ENCODE results near the gene HSD17B2.

HSD17B2 gene

GRCh38 chr16:82041542-82041941 is 6.5 kb downstream of the HSD17B2 start:
- TF ChIP-seq TCF4 (CRISPR knock-in tag; IDR thresholded peaks at IDR 0.05; ENCODE audit: borderline replicate concordance) (no peak), ZNF8 (CRISPR knock-in tag; IDR thresholded peaks at IDR 0.05) (no peak), ZNF565 (CRISPR knock-in tag; conservative IDR thresholded peaks at IDR 0.05; ENCODE audit: low read depth) (no peak), TOX (CRISPR knock-in tag; IDR thresholded peaks at IDR 0.05; ENCODE audit: borderline replicate concordance) (no peak), RARB (CRISPR knock-in tag; IDR thresholded peaks at IDR 0.05) (no peak), ESRRG (CRISPR knock-in tag; IDR thresholded peaks at IDR 0.05) (no peak), POU6F1 (CRISPR knock-in tag; IDR thresholded peaks at IDR 0.05; ENCODE audit: borderline replicate concordance, low read depth) (no peak), ZFP3 (CRISPR knock-in tag; IDR thresholded peaks at IDR 0.05) (no peak), ZC3H10 (CRISPR knock-in tag; IDR thresholded peaks at IDR 0.05) (no peak), ISL1 (CRISPR knock-in tag; IDR thresholded peaks at IDR 0.05) (no peak), TSHZ2 (CRISPR knock-in tag; IDR thresholded peaks at IDR 0.05) (no peak), CREB5 (CRISPR knock-in tag; IDR thresholded peaks at IDR 0.05; ENCODE audit: low read depth) (no peak)

GRCh38 chr16:82042144-82042543 is 7.1 kb downstream of the HSD17B2 start:
- no peak for ATAC-seq

More at GRCh38 chr16:82041542-82041941, 6.5 kb downstream of the HSD17B2 start:
- ATAC-seq = no peak

More at GRCh38 chr16:82042144-82042543, 7.1 kb downstream of the HSD17B2 start:
- TF ChIP-seq ZFP3 (CRISPR knock-in tag; IDR thresholded peaks at IDR 0.05) (no peak), GLIS3 (CRISPR knock-in tag; IDR thresholded peaks at IDR 0.05) (no peak), ISL1 (CRISPR knock-in tag; IDR thresholded peaks at IDR 0.05) (no peak), ZNF70 (CRISPR knock-in tag; IDR thresholded peaks at IDR 0.05) (no peak), POU6F1 (CRISPR knock-in tag; IDR thresholded peaks at IDR 0.05; ENCODE audit: borderline replicate concordance, low read depth) (no peak), CSDC2 (CRISPR knock-in tag; IDR thresholded peaks at IDR 0.05) (no peak), ZNF565 (CRISPR knock-in tag; conservative IDR thresholded peaks at IDR 0.05; ENCODE audit: low read depth) (no peak), PPARA (CRISPR knock-in tag; IDR thresholded peaks at IDR 0.05; ENCODE audit: borderline replicate concordance) (no peak), ZC3H10 (CRISPR knock-in tag; IDR thresholded peaks at IDR 0.05) (no peak), BACH2 (CRISPR knock-in tag; IDR thresholded peaks at IDR 0.05; ENCODE audit: borderline replicate concordance) (no peak), ARNTL (CRISPR knock-in tag; IDR thresholded peaks at IDR 0.05; ENCODE audit: borderline replicate concordance, low read depth) (no peak), ESRRG (CRISPR knock-in tag; IDR thresholded peaks at IDR 0.05) (no peak), TSHZ2 (CRISPR knock-in tag; IDR thresholded peaks at IDR 0.05) (no peak), TOX (CRISPR knock-in tag; IDR thresholded peaks at IDR 0.05; ENCODE audit: borderline replicate concordance) (no peak), TCF4 (CRISPR knock-in tag; IDR thresholded peaks at IDR 0.05; ENCODE audit: borderline replicate concordance) (no peak)
